H1 (cell line): ENCODE data around the gene TSR1. TPM values are rescaled to one million over a fixed set of nuclear protein-coding genes. Genes with fewer than 3 reads are reported as not detected.

ENCODE experiments used
- CTCF ChIA-PET: fragments of 300-600 bp; sonication (Branson Sonifier 250); formaldehyde crosslinking; loops from one replicate; lab custom pipeline; 2021; ENCODE audit not compliant: partially characterized antibody; lab: Charles Lee
- POLR2A ChIA-PET: fragments of 300-600 bp; sonication (Branson Sonifier 250); formaldehyde crosslinking; loops from one replicate; lab custom pipeline; 2021; ENCODE audit warnings: inconsistent platforms; ENCODE audit not compliant: partially characterized antibody; lab: Charles Lee
- DNase-seq, 2 experiments: peaks; one replicate each; pipeline versions ENCODE4 v3.0.0 to v3.0.0-alpha.2; 2010 to 2022; ENCODE audit warnings: low spot score in 2 of 2, low read depth in 1 of 2, mixed read lengths in 1 of 2
- FAIRE-seq: peaks from 2 replicates; lab custom pipeline; 2011; peaks lifted over from hg19 to GRCh38; lab: Jason Lieb, UNC
- H2AFZ ChIP-seq: 2 replicates; pipeline ENCODE4 v1.8.1; 2012; ENCODE audit warnings: low read length, inconsistent platforms
- H2AK5ac ChIP-seq: 2 replicates; pipeline ENCODE4 v1.6.1; 2013; ENCODE audit warnings: low read depth, low read length
- H2BK120ac ChIP-seq: replicated peaks from 2 replicates; pipeline ENCODE3; 2013; ENCODE audit warnings: low read depth, low read length, inconsistent platforms
- H2BK12ac ChIP-seq: 2 replicates; pipeline ENCODE4 v1.6.1; 2013; ENCODE audit warnings: low read depth, low read length
- H2BK15ac ChIP-seq: 2 replicates; pipeline ENCODE4 v1.6.1; 2013; ENCODE audit warnings: low read length
- H2BK20ac ChIP-seq: 2 replicates; pipeline ENCODE4 v1.6.1; 2013; ENCODE audit warnings: low read length
- H2BK5ac ChIP-seq: 2 replicates; pipeline ENCODE4 v1.6.1; 2013; ENCODE audit warnings: low read depth, low read length
- H3K14ac ChIP-seq: 2 replicates; pipeline ENCODE4 v1.6.1; 2013; ENCODE audit warnings: inconsistent platforms; ENCODE audit not compliant: insufficient read length
- H3K18ac ChIP-seq: 2 replicates; pipeline ENCODE4 v1.6.1; 2013; ENCODE audit warnings: low read length; ENCODE audit errors: extremely low read depth
- H3K23ac ChIP-seq: 2 replicates; pipeline ENCODE4 v1.6.1; 2013; ENCODE audit warnings: inconsistent platforms; ENCODE audit not compliant: insufficient read length
- H3K23me2 ChIP-seq: 2 replicates; pipeline ENCODE4 v1.6.1; 2013; ENCODE audit warnings: low read depth, low read length
- H3K27ac ChIP-seq: 2 replicates; pipeline ENCODE4 v1.6.1; 2011; ENCODE audit warnings: low read depth, low read length, inconsistent platforms
- H3K27me3 ChIP-seq, 4 experiments: replicated peaks in 1 of 4; 1 replicate in 1 of 4; 2 replicates in 3 of 4; pipeline versions ENCODE4 v1.6.1 to v1.8.1; 2011 to 2013; ENCODE audit warnings: low read length in 3 of 4, mild to moderate bottlenecking in 3 of 4, inconsistent platforms in 2 of 4, mixed read lengths in 2 of 4, moderate library complexity in 1 of 4; ENCODE audit not compliant: control insufficient read depth in 3 of 4, insufficient read depth in 3 of 4; ENCODE audit errors: extremely low read depth in 1 of 4
- H3K36me3 ChIP-seq, 4 experiments: 2 replicates each; pipeline versions ENCODE4 v1.6.1 to v1.8.1; 2011 to 2013; ENCODE audit warnings: mild to moderate bottlenecking in 4 of 4, low read length in 3 of 4, moderate library complexity in 2 of 4, control low read depth in 1 of 4, inconsistent platforms in 1 of 4; ENCODE audit not compliant: insufficient read depth in 4 of 4, control insufficient read depth in 2 of 4
- H3K4ac ChIP-seq: replicated peaks from 2 replicates; pipeline ENCODE3; 2013; ENCODE audit warnings: low read length, low read depth, mixed read lengths, inconsistent platforms; ENCODE audit not compliant: insufficient read length
- H3K4me1 ChIP-seq, 4 experiments: replicated peaks in 1 of 4; 1 replicate in 1 of 4; 2 replicates in 3 of 4; pipeline versions ENCODE4 v1.6.1 to v1.8.1; 2011 to 2013; ENCODE audit warnings: low read length in 3 of 4, inconsistent platforms in 2 of 4, mixed read lengths in 1 of 4; ENCODE audit not compliant: insufficient read depth in 4 of 4, control insufficient read depth in 3 of 4
- H3K4me2 ChIP-seq, 2 experiments: 2 replicates each; pipeline versions ENCODE4 v1.6.1 to v1.8.1; 2011 to 2013; ENCODE audit warnings: low read depth in 2 of 2, low read length in 2 of 2, control low read depth in 1 of 2, inconsistent platforms in 1 of 2, mild to moderate bottlenecking in 1 of 2; ENCODE audit not compliant: insufficient read depth in 1 of 2
- H3K4me3 ChIP-seq, 4 experiments: fragments of 200-600, 300-600 bp in 1 of 4; sonication (generic), shearing (Covaris generic), sonication (Bioruptor Twin) in 1 of 4; 2 replicates each; pipeline versions ENCODE4 v1.5.1 to v1.8.1; 2011 to 2016; ENCODE audit warnings: low read length in 4 of 4, low read depth in 3 of 4, control low read depth in 2 of 4, inconsistent platforms in 2 of 4, mild to moderate bottlenecking in 2 of 4, mixed read lengths in 1 of 4, moderate library complexity in 1 of 4; ENCODE audit not compliant: insufficient read depth in 2 of 4; ENCODE audit errors: extremely low read depth in 1 of 4
- H3K56ac ChIP-seq: replicated peaks from 2 replicates; pipeline ENCODE3; 2013; ENCODE audit warnings: low read depth, mild to moderate bottlenecking, mixed read lengths, low read length, inconsistent platforms; ENCODE audit not compliant: insufficient read length
- H3K79me1 ChIP-seq: 2 replicates; pipeline ENCODE4 v1.6.1; 2013; ENCODE audit warnings: low read depth, low read length, control low read depth
- H3K79me2 ChIP-seq, 2 experiments: 2 replicates each; pipeline versions ENCODE4 v1.6.1 to v1.8.1; 2012 to 2013; ENCODE audit warnings: low read length in 2 of 2, mild to moderate bottlenecking in 2 of 2, inconsistent platforms in 1 of 2; ENCODE audit not compliant: insufficient read depth in 2 of 2, control insufficient read depth in 1 of 2
- H3K9ac ChIP-seq, 4 experiments: replicated peaks in 1 of 4; 1 replicate in 1 of 4; 2 replicates in 3 of 4; pipeline versions ENCODE4 v1.6.1 to v1.8.1; 2011 to 2013; ENCODE audit warnings: low read depth in 3 of 4, low read length in 3 of 4, control low read depth in 2 of 4, mild to moderate bottlenecking in 2 of 4, moderate library complexity in 2 of 4, inconsistent platforms in 1 of 4; ENCODE audit errors: extremely low read depth in 1 of 4
- H3K9me3 ChIP-seq, 2 experiments: 2 replicates each; pipeline versions ENCODE4 v1.6.1 to v1.8.1; 2012 to 2013; ENCODE audit warnings: mild to moderate bottlenecking in 2 of 2, moderate library complexity in 2 of 2, control low read depth in 1 of 2, inconsistent platforms in 1 of 2, low read depth in 1 of 2, low read length in 1 of 2, mixed read lengths in 1 of 2; ENCODE audit not compliant: insufficient read depth in 2 of 2
- H4K20me1 ChIP-seq, 2 experiments: replicated peaks in 1 of 2; 2 replicates each; pipeline versions ENCODE3 to v1.8.1; 2011 to 2013; ENCODE audit warnings: inconsistent platforms in 2 of 2, low read length in 2 of 2, mild to moderate bottlenecking in 1 of 2; ENCODE audit not compliant: insufficient read depth in 2 of 2, control insufficient read depth in 1 of 2
- H4K5ac ChIP-seq: 2 replicates; pipeline ENCODE4 v1.6.1; 2013; ENCODE audit warnings: low read length, low read depth, mixed read lengths, inconsistent platforms; ENCODE audit not compliant: insufficient read length
- H4K8ac ChIP-seq: 2 replicates; pipeline ENCODE4 v1.8.0; 2013; ENCODE audit warnings: mild to moderate bottlenecking, moderate library complexity, low read length, inconsistent platforms; ENCODE audit not compliant: insufficient read depth; ENCODE audit errors: extremely low read depth
- H4K91ac ChIP-seq: replicated peaks from 2 replicates; pipeline ENCODE3; 2013; ENCODE audit warnings: low read length, mixed read lengths, inconsistent platforms; ENCODE audit not compliant: insufficient read length
- ATF2 ChIP-seq: IDR thresholded peaks from 2 replicates; pipeline ENCODE4 v1.6.1; 2012; ENCODE audit warnings: low read length, inconsistent platforms
- CBX8 ChIP-seq: fragments of 300-800, 300-1000 bp; sonication (generic); IDR thresholded peaks from 2 replicates; pipeline ENCODE4 v1.7.1; 2016; ENCODE audit warnings: low read depth, low read length, borderline replicate concordance
- CEBPB ChIP-seq: IDR thresholded peaks from 2 replicates; pipeline ENCODE4 v1.6.1; 2012; ENCODE audit warnings: low read depth, low read length
- HDAC6 ChIP-seq: IDR thresholded peaks from one replicate; pipeline ENCODE4 v1.7.1; 2012; ENCODE audit warnings: low read depth, mild to moderate bottlenecking, inconsistent platforms, low read length, moderate library complexity
- JUND ChIP-seq: IDR thresholded peaks from 2 replicates; pipeline ENCODE4 v1.6.1; 2011; ENCODE audit warnings: mild to moderate bottlenecking, improper control_type of control experiment, low read length
- KDM1A ChIP-seq: fragments of 200-600, 300-600 bp; sonication (generic); IDR thresholded peaks from 2 replicates; pipeline ENCODE4 v1.7.1; 2016; ENCODE audit warnings: mild to moderate bottlenecking, low read length, borderline replicate concordance
- KDM5A ChIP-seq: fragments of 200-600 bp; IDR thresholded peaks from 2 replicates; pipeline ENCODE4 v1.7.1; 2012; ENCODE audit warnings: mild to moderate bottlenecking, low read length, inconsistent platforms, mixed read lengths
- MAFK ChIP-seq: IDR thresholded peaks from 2 replicates; pipeline ENCODE4 v1.6.1; 2012; ENCODE audit warnings: low read depth, mild to moderate bottlenecking, improper control_type of control experiment, low read length
- RBBP5 ChIP-seq: IDR thresholded peaks from 2 replicates; pipeline ENCODE4 v1.7.1; 2012; ENCODE audit warnings: low read depth, mild to moderate bottlenecking, inconsistent platforms, low read length, moderate library complexity, borderline replicate concordance
- RXRA ChIP-seq: IDR thresholded peaks from 2 replicates; pipeline ENCODE4 v1.6.1; 2011; ENCODE audit warnings: low read depth, mild to moderate bottlenecking, low read length, moderate library complexity; ENCODE audit not compliant: insufficient read depth
- SAP30 ChIP-seq: fragments of 300-600 bp; sonication (generic); IDR thresholded peaks from 2 replicates; pipeline ENCODE4 v1.7.1; 2012; ENCODE audit warnings: low read length, moderate library complexity, mild to moderate bottlenecking, inconsistent platforms; ENCODE audit not compliant: insufficient read depth, insufficient replicate concordance
- SIX5 ChIP-seq: IDR thresholded peaks from 2 replicates; pipeline ENCODE4 v1.6.1; 2011; ENCODE audit warnings: mild to moderate bottlenecking, low read depth, low read length
- YY1 ChIP-seq: IDR thresholded peaks from 2 replicates; pipeline ENCODE4 v1.6.1; 2011; ENCODE audit warnings: low read depth, mild to moderate bottlenecking, low read length
- WGBS, 2 experiments: shearing (Covaris generic) in 1 of 2; methylation state at CpG; one replicate each; pipeline versions ENCODE4 v1.1.6 to v1.1.7; 2013 to 2015; ENCODE audit warnings: low lambda C conversion rate in 2 of 2, mixed read lengths in 2 of 2, inconsistent platforms in 1 of 2, low coverage in 1 of 2, missing lambda C conversion rate in 1 of 2; ENCODE audit not compliant: insufficient replicate concordance in 2 of 2, insufficient coverage in 1 of 2, insufficient read length in 1 of 2; ENCODE audit errors: extremely low coverage in 1 of 2, missing lambda C conversion rate in 1 of 2; 5-methylcytosine and 5-hydroxymethylcytosine counted together
- polyA plus RNA-seq, 7 experiments: library from polyadenylated mRNA; depleted of rRNA in 3 of 7; stranded (reverse) in 5 of 7; unstranded in 2 of 7; fragments of >200 nt in 5 of 7; fragments of 200-250 nt in 2 of 7; gene quantifications; 1 replicate in 5 of 7; 2 replicates in 1 of 7; 4 replicates in 1 of 7; pipeline versions ENCODE4 v1.2.1 to v1.2.3, GENCODE V29; 2011 to 2013; ENCODE audit warnings: missing spikeins in 2 of 7, mixed read lengths in 2 of 7
- total RNA-seq: library from RNA; stranded (reverse); fragmentation: NEBNext Ultra II Directional; extraction: Animal tissue kit (Norgen Biotek cat#: 25700); gene quantifications from 2 replicates; pipeline ENCODE4 v1.2.1, GENCODE V29; 2021

Gene TSR1
- total and polyA plus RNA-seq, 2 of the 8 experiments (the other 6 are each of a cell fraction or from before 2014, with no cell fraction given), result 14.5 to 69.7 TPM

- Histone ChIP-seq H2BK120ac (no peak overlapping the region), H3K56ac (no peak overlapping the region), H4K91ac (no peak overlapping the region), H3K23ac (no peak overlapping the region), H2BK5ac (no peak overlapping the region), H3K4me2 (no peak overlapping the region), H3K4me3 (no peak overlapping the region), H3K4ac (no peak overlapping the region), H3K4me1 (peaks cover 4 to 17% (median 6%) of the 10 kb centered on the region in 4 experiments), H4K5ac (no peak overlapping the region), H3K14ac (no peak overlapping the region), H2BK12ac (no peak overlapping the region), H3K9ac (peak overlapping the region in 1 of 4 experiments; percentile 13; a peak in 1 of 7 replicates), H3K79me2 (no peaks in the 10 kb centered on the region; a peak in 1 of 4 replicates), H3K79me1 (peaks cover 3% of the 10 kb centered on the region; the same call in 1 of the 2 replicates), H3K23me2 (0 out of 2 replicates have a peak, but pooled peaks cover 6% of the 10 kb centered on the region), H3K27me3 (no peaks in the 10 kb centered on the region), H2BK20ac (no peak overlapping the region), H3K36me3 (no peaks in the 10 kb centered on the region), H3K27ac (no peak overlapping the region), H4K20me1 (no peaks in the 10 kb centered on the region), H2BK15ac (no peak overlapping the region), H2AK5ac (no peak overlapping the region), H4K8ac (no peak overlapping the region), H3K18ac (no peak overlapping the region), H3K9me3 (no peaks in the 10 kb centered on the region), H2AFZ (no peak overlapping the region)
- CTCF ChIA-PET, result interaction anchor here (0.9 to 4.5 kb wide), 6 partner anchors 13 to 68 kb away, joined by 3 to 69 read pairs (median 20); partner anchors contain the start of genes SGSM2 and TSR1
- 96% methylated on average over 6 of the region's 6 CpGs; no CpG with 5 or more reads in 1 of the 2 experiments for WGBS, 2 experiments
- POLR2A ChIA-PET, result interaction anchor here (0.9 to 1.4 kb wide), 3 partner anchors 15 to 22 kb away, joined by 3 to 6 read pairs (median 4); partner anchors contain the start of gene TSR1
- FAIRE-seq, result no peak
- DNase-seq, result no peak
- TF ChIP-seq CEBPB, result no peak
- no peak for TF ChIP-seq RBBP5
- TF ChIP-seq JUND, result no peak
- no peak for TF ChIP-seq MAFK
- TF ChIP-seq SAP30, result no peak
- no peak for TF ChIP-seq ATF2
- no peak for TF ChIP-seq RXRA
- no peak for TF ChIP-seq HDAC6
- TF ChIP-seq CBX8, result no peak
- TF ChIP-seq SIX5, result no peak
- TF ChIP-seq YY1, result no peak
- no peak for TF ChIP-seq KDM1A
- no peak for TF ChIP-seq KDM5A
Measured at GRCh38 chr17:2351269-2351668, 15.0 kb upstream of the TSR1 start.
